PFSK-1 (cell line): ENCODE measurements around the gene PEG3.

Experiments
- FOXP2 ChIP-seq: optimal IDR thresholded peaks from 2 replicates; pipeline ENCODE3; 2011; ENCODE audit warnings: borderline replicate concordance, control low read depth, inconsistent platforms; ENCODE audit not compliant: insufficient read depth; ENCODE audit errors: extremely low read length, extremely low read depth
- POLR2AphosphoS5 ChIP-seq: IDR thresholded peaks from 2 replicates; pipeline ENCODE4 v1.6.1; 2012; ENCODE audit warnings: low read depth, mild to moderate bottlenecking, control low read depth, low read length, moderate library complexity
- REST ChIP-seq, 2 experiments: IDR thresholded peaks; 2 replicates each; pipeline versions ENCODE4 v1.6.1 to v1.8.0; 2011 to 2012; ENCODE audit warnings: low read depth in 2 of 2, low read length in 2 of 2, control low read depth in 1 of 2, inconsistent platforms in 1 of 2, mild to moderate bottlenecking in 1 of 2, moderate library complexity in 1 of 2; ENCODE audit not compliant: insufficient read depth in 1 of 2
- SIN3A ChIP-seq: IDR thresholded peaks from 2 replicates; pipeline ENCODE4 v1.6.1; 2012; ENCODE audit warnings: mild to moderate bottlenecking, low read length, moderate library complexity, borderline replicate concordance; ENCODE audit not compliant: insufficient read depth
- TAF1 ChIP-seq: IDR thresholded peaks from 2 replicates; pipeline ENCODE4 v1.6.1; 2012; ENCODE audit warnings: low read length, control low read depth, borderline replicate concordance; ENCODE audit not compliant: insufficient read depth

PEG3 gene

GRCh38 chr19:56842412-56842811, 1.9 kb upstream of the PEG3 start:
- TF ChIP-seq SIN3A (no peak), POLR2AphosphoS5 (no peak), TAF1 (no peak), FOXP2 (no peak), REST (IDR thresholded peaks at IDR 0.05; ENCODE audit: insufficient read depth in 1 of 2, low read depth in 2 of 2, low read length in 2 of 2) (no peak)

- no peak for TF ChIP-seq FOXP2
- TF ChIP-seq REST (IDR thresholded peaks at IDR 0.05; ENCODE audit: insufficient read depth in 1 of 2, low read depth in 2 of 2, low read length in 2 of 2): no peak
- no peak for TF ChIP-seq TAF1
- no peak for TF ChIP-seq SIN3A
- TF ChIP-seq POLR2AphosphoS5: no peak
These were observed 642 bp upstream of the PEG3 start for GRCh38 chr19:56841193-56841543.

GRCh38 chr19:56839652-56840450, 675 bp downstream of the PEG3 start:
- TF ChIP-seq REST (IDR thresholded peaks at IDR 0.05; ENCODE audit: insufficient read depth in 1 of 2, low read depth in 2 of 2, low read length in 2 of 2): no peak
- TF ChIP-seq TAF1: no peak
- TF ChIP-seq SIN3A: no peak
- no peak for TF ChIP-seq FOXP2
- TF ChIP-seq POLR2AphosphoS5: no peak

GRCh38 chr19:56838909-56839651, 1.4 kb downstream of the PEG3 start:
- TF ChIP-seq FOXP2 (no peak), TAF1 (no peak), POLR2AphosphoS5 (no peak), REST (IDR thresholded peaks at IDR 0.05; ENCODE audit: insufficient read depth in 1 of 2, low read depth in 2 of 2, low read length in 2 of 2) (no peak), SIN3A (no peak)
